Stimulated activated effector memory CD8-positive, alpha-beta T cell treated with anti-CD3 and anti-CD28 coated beads, Interleukin-12 subunit alpha, Interleukin-12 subunit beta, amount 100 ng/mL, for 72 hours (primary cell): ENCODE results near the gene HIF3A.
A peak's percentile ranks its signal among the peaks of the same experiment; 100 is the strongest.

ENCODE experiments used
- ATAC-seq: fragments of 150-1000 bp; cut with Tn5 transposase; 2 replicates; pipeline ENCODE4 v1.10.0; 2021
- DNase-seq, 2 donors: peaks; one replicate each; pipeline ENCODE4 v3.0.0; 2021 to 2022; ENCODE audit warnings: low spot score in 2 of 2
- H3K27ac Mint-ChIP-seq: one replicate; pipeline ENCODE4 v1.8.0; 2022; ENCODE audit warnings: mild to moderate bottlenecking, mixed read lengths
- H3K36me3 Mint-ChIP-seq: one replicate; pipeline ENCODE4 v1.8.0; 2022; ENCODE audit warnings: mild to moderate bottlenecking, mixed read lengths
- H3K4me1 Mint-ChIP-seq: one replicate; pipeline ENCODE4 v1.8.0; 2022; ENCODE audit warnings: mixed read lengths
- H3K4me3 Mint-ChIP-seq: one replicate; pipeline ENCODE4 v1.8.0; 2022; ENCODE audit warnings: mild to moderate bottlenecking, mixed read lengths
- H3K9me3 Mint-ChIP-seq: one replicate; pipeline ENCODE4 v1.8.0; 2022; ENCODE audit warnings: mixed read lengths

The HIF3A gene

GRCh38 chr19:46339446-46339845 lies 42.6 kb downstream of the HIF3A start:
- no peak for DNase-seq
- H3K27ac Mint-ChIP-seq = no peak overlapping the region
- no peak overlapping the region for H3K4me3 Mint-ChIP-seq
- ATAC-seq = no peak
- no peaks in the 10 kb centered on the region for H3K9me3 Mint-ChIP-seq
- H3K4me1 Mint-ChIP-seq = peaks cover 8% of the 10 kb centered on the region
- H3K36me3 Mint-ChIP-seq = no peaks in the 10 kb centered on the region

GRCh38 chr19:46340051-46340659 lies 43.3 kb downstream of the HIF3A start:
- Mint-ChIP-seq H3K36me3 (no peaks in the 10 kb centered on the region), H3K9me3 (no peaks in the 10 kb centered on the region), H3K27ac (peak overlapping the region; percentile 44), H3K4me1 (peaks cover 8% of the 10 kb centered on the region), H3K4me3 (no peak overlapping the region)
- DNase-seq (no peak), ATAC-seq (no peak)

GRCh38 chr19:46341937-46342336 lies 45.1 kb downstream of the HIF3A start:
- DNase-seq (no peak), ATAC-seq (no peak)
- H3K9me3 Mint-ChIP-seq = no peaks in the 10 kb centered on the region
- peaks cover 15% of the 10 kb centered on the region for H3K4me1 Mint-ChIP-seq
- no peak overlapping the region for H3K4me3 Mint-ChIP-seq
- peak overlapping the region; percentile 35 for H3K27ac Mint-ChIP-seq
- H3K36me3 Mint-ChIP-seq = peaks cover under 1% of the 10 kb centered on the region

DNA sequence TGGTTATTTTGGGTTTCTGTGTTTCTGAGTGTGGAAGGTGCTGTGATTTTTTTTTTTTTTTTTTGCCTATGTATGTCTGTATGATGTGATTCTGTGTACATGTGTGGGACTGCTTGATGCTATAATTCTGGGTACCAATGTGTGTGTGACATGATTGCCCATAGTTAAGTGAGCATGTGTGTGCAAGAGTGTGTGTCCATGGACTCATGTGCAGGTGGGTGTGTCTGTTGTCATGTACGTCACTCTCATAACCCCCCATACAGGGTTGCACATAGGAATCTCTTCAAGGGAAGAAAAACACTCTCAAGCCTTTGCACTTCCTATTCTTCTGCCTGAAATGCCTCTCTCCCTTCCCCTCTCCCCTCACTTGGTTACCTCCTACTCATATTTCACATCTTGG lies 47.5 kb downstream of the HIF3A start:
- Mint-ChIP-seq H3K36me3 (peaks cover 6% of the 10 kb centered on the region), H3K4me3 (no peak overlapping the region), H3K27ac (no peak overlapping the region), H3K4me1 (peaks cover 39% of the 10 kb centered on the region), H3K9me3 (no peaks in the 10 kb centered on the region)
- DNase-seq = no peak
- ATAC-seq = no peak

DNA sequence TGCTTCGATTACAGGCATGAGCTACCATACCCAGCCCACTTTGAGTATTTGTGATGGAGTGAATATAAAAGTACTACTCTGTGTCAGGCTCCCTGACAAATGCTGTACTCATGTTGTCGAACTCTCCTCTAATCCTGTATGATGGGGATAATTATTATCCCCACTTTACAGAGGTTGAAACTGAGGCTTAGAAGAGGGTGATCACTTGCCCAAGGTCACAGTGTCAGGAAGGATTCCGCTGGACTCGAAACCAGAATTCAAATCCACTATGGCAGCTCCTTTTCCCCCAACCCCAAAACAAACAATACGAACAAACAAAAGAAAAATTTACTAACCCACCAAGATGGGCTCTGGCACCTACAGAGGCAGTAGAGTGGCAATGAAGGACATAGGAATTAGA lies 48.3 kb downstream of the HIF3A start:
- peaks cover 6% of the 10 kb centered on the region for H3K36me3 Mint-ChIP-seq
- peak overlapping the region; percentile 92 for H3K4me3 Mint-ChIP-seq
- no peaks in the 10 kb centered on the region for H3K9me3 Mint-ChIP-seq
- peaks cover 47% of the 10 kb centered on the region for H3K4me1 Mint-ChIP-seq
- DNase-seq = no peak
- H3K27ac Mint-ChIP-seq = peak overlapping the region; percentile 93
- no peak for ATAC-seq

DNA sequence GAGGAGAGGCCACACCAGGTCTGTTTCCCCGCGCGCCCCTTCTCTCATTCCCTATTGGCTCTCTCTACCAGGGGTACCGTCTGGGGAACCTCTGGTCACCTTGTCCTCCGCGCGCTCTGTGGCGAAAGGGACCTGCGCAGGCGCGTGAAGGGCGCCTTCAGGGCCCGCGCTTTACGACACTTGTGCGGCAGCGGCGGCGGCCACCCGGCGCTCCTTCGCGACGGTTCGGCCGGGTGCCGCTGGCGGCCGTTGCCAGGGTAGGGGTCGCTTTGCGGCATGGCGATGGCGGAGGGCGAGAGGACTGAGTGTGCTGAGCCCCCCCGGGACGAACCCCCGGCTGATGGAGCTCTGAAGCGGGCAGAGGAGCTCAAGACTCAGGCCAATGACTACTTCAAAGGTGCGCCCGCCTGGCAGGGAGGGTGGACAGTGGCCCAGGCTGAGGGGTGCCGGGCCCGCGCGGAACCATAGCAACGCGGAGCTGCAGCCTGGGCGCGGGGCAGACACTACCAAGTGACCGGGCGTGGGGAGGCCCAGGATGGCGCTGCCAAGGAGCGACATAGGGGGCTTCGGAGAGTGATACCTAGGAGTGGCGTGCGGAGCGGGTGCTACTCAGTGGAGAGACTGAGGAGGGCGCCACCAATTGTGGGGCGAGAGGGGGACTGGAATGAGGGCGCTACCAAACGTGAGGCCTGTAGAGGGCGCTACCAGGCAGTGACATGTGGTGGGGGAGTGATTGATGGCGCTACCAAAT lies 50.2 kb downstream of the HIF3A start, which contains the start of gene PPP5C:
Gene PPP5C, plus strand, starts transcription at position 267 of the 751 bp plus-strand sequence. Its CDS starts 10 bp downstream, at position 277.
- H3K27ac Mint-ChIP-seq = peak within 1 kb of the TSS; percentile 93
- peaks cover 17% of the 10 kb centered on the region for H3K36me3 Mint-ChIP-seq
- peaks cover 57% of the 10 kb centered on the region for H3K4me1 Mint-ChIP-seq
- H3K4me3 Mint-ChIP-seq = peak within 1 kb of the TSS; percentile 92
- peak; percentile 81 for ATAC-seq
- peak; percentile 82 to 93 for DNase-seq
- no peaks in the 10 kb centered on the region for H3K9me3 Mint-ChIP-seq

GRCh38 chr19:46347572-46347883 lies 50.7 kb downstream of the HIF3A start:
- peaks cover 61% of the 10 kb centered on the region for H3K4me1 Mint-ChIP-seq
- no peak for DNase-seq
- no peak for ATAC-seq
- no peaks in the 10 kb centered on the region for H3K9me3 Mint-ChIP-seq
- H3K4me3 Mint-ChIP-seq = peak overlapping the region; percentile 92
- H3K27ac Mint-ChIP-seq = peak overlapping the region; percentile 93
- peaks cover 20% of the 10 kb centered on the region for H3K36me3 Mint-ChIP-seq

GRCh38 chr19:46347985-46348384 lies 51.1 kb downstream of the HIF3A start:
- H3K9me3 Mint-ChIP-seq = no peaks in the 10 kb centered on the region
- peaks cover 61% of the 10 kb centered on the region for H3K4me1 Mint-ChIP-seq
- H3K27ac Mint-ChIP-seq = peak overlapping the region; percentile 93
- ATAC-seq (no peak), DNase-seq (no peak)
- peak overlapping the region; percentile 92 for H3K4me3 Mint-ChIP-seq
- H3K36me3 Mint-ChIP-seq = peaks cover 20% of the 10 kb centered on the region

DNA sequence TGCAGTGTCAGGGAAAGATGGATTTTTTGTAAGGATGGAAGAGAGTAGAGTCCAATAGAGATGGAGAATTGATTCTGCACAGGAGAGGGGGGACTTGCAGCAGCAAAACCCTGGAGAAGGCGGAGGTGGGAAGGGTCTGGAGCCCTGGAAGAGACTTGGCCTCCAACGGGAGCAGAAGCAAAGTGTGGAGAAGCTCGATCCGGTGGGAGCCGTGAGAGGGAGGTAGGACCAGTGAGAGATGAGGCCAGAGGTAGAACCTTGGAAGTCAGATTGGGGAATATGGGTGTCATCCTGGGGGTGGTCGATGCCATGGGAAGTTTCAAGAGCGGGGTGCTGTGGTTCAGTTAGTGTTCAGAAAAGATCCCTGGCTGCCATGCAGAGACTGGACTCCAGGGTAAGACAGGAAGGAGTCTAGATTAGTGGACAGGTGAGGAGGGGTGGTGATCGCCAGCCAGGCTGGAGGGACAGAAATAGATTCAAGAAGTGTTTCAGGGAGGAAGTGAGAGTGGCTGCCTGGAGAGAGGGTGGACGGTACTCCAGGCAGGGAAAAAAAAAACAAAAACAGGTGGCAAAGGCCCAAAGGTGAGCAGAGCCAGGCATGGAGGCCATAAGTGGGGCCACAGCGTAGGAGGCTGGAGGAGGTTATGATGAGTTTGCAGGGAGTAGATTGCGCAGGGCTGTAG lies 52.6 kb downstream of the HIF3A start:
- DNase-seq = no peak
- peak overlapping the region; percentile 92 for H3K4me3 Mint-ChIP-seq
- H3K4me1 Mint-ChIP-seq = peaks cover 65% of the 10 kb centered on the region
- no peak for ATAC-seq
- peak overlapping the region; percentile 93 for H3K27ac Mint-ChIP-seq
- H3K36me3 Mint-ChIP-seq = peaks cover 31% of the 10 kb centered on the region
- H3K9me3 Mint-ChIP-seq = no peaks in the 10 kb centered on the region

DNA sequence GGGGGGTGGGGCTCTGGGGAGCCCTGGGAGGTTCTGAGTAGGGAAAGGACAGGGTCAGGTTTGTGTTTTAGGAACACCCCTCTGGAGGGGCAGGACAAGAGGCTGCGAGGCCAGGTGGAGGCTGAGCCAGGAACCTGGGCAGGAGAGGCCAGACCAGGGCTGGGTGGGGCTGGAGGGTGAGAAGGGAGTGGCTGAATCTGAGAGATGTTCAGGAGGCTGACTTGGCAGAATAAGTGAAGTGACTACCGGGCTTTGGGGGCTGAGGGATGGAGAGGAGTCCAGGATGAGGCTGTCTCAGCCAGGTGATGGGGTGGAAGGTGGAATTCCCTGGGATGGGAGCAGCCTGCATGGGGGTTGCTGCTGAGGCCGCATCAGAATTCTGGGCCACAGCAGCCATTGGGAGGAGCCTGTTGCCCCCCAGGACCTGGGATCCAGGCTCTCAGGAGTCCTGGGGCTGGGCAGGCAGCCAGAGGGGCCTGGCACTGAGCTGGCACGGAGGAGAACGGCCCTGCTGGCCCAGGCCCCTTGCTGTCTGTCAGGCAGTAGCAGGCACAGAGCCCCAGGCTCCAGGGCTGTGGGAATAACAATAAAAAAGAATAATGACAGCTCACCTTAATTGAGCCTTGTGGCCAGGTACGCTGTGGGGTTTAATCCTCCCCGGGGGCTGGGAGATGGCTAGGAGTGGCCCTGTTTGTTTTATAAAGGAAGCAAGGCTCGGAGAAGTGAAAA lies 53.4 kb downstream of the HIF3A start:
- Mint-ChIP-seq H3K27ac (peak overlapping the region; percentile 93), H3K4me3 (peak overlapping the region; percentile 92), H3K36me3 (peaks cover 38% of the 10 kb centered on the region), H3K9me3 (no peaks in the 10 kb centered on the region), H3K4me1 (peaks cover 73% of the 10 kb centered on the region)
- DNase-seq (peak in 1 of 2 donors; percentile 57), ATAC-seq (no peak)

DNA sequence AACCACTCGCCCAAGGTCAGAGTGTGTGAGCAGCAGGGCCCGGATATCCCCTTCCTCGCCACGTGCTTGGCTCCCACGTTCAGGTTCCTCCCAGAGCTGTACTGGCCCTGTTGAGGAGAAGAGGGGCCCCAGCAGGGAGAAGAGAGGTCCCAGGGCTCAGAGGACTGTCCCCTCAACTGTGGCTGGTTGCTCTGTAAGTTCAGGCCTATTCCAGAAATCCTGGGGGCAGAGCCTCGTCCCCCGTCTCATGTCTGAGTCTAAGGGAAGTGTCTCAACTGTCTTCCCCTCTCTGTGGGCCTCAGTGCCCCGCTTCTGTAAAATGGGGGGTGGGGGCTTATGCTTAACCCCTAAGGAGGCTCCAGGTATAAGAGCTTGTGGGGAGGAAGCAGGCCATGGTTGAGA lies 53.9 kb downstream of the HIF3A start:
- ATAC-seq (peak; percentile 38), DNase-seq (peak; percentile 15 to 58)
- peaks cover 44% of the 10 kb centered on the region for H3K36me3 Mint-ChIP-seq
- H3K4me3 Mint-ChIP-seq = peak overlapping the region; percentile 92
- H3K27ac Mint-ChIP-seq = peak overlapping the region; percentile 93
- H3K9me3 Mint-ChIP-seq = no peaks in the 10 kb centered on the region
- peaks cover 73% of the 10 kb centered on the region for H3K4me1 Mint-ChIP-seq

DNA sequence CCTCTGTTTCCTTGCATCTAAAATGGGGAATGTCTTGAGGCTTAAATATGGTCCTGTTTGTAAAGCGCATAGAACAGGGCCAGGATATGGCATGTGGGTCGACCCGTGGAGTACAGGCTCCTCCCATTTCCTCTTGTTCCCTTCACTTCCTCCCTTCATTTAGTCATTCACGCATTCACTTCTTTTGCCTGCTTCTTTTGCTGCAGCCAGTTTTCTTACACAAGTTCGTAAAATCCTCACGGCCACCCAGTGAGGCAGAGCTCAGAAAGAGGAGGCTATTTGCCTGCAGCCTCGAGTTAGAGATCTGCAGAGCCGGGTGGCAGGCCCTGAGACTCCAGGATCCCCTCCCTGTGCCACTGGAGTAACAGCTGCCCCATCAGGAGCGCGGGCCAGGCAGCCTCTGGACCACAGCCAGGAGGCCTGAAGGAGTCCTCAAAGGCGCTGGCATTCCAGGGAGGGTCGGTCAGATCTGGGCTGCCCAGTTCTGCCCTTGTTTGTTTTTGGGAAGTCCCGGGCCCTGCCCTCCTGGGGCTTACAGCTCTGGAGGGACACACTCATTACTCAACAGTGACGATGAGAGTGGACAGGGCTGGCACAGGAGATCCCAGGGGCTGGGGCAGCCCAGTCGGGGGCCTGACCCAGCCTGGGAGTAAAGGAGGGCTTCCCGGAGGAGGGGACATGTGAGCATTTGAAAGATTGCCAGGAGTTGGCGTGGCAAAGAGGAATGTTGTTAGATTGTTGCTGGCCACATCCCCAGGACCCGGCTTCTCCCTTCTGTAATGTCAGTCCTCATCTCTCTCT lies 54.6 kb downstream of the HIF3A start:
- peak in 1 of 2 donors; percentile 59 for DNase-seq
- Mint-ChIP-seq H3K4me3 (peak overlapping the region; percentile 92), H3K4me1 (peaks cover 78% of the 10 kb centered on the region), H3K9me3 (no peaks in the 10 kb centered on the region), H3K36me3 (peaks cover 51% of the 10 kb centered on the region), H3K27ac (peak overlapping the region; percentile 93)
- ATAC-seq = peak; percentile 31

- no peak overlapping the region for H3K4me3 Mint-ChIP-seq
- no peaks in the 10 kb centered on the region for H3K9me3 Mint-ChIP-seq
- ATAC-seq (no peak), DNase-seq (no peak)
- peaks cover 66% of the 10 kb centered on the region for H3K36me3 Mint-ChIP-seq
- H3K27ac Mint-ChIP-seq = peak overlapping the region; percentile 91
- peaks cover 77% of the 10 kb centered on the region for H3K4me1 Mint-ChIP-seq
These were observed 57.1 kb downstream of the HIF3A start for GRCh38 chr19:46353730-46354528.
